HCT116 (cell line): Measurements from ENCODE around the gene PBX1. TPM values are rescaled to one million over a fixed set of nuclear protein-coding genes. Genes with fewer than 3 reads are reported as not detected.

Experiments
- ATAC-seq: fragments of 200-7000 bp; cut with Tn5 transposase; 2 replicates; pipeline ENCODE4 v1.9.1; 2020; ENCODE audit warnings: mild to moderate bottlenecking, moderate library complexity
- BruUV-seq: library from RNA; stranded (reverse); fragments of 400-500 nt; replicated peaks from 2 replicates; lab custom pipeline; 2021; lab: Mats Ljungman, UMichigan
- CTCF ChIA-PET: fragments of 300-600 bp; sonication (Branson Sonifier 250); formaldehyde crosslinking; loops from one replicate; lab custom pipeline; 2021; ENCODE audit warnings: antibody characterized with exemption; lab: Charles Lee
- POLR2A ChIA-PET: fragments of 300-600, 350-600 bp; sonication (Branson Sonifier 250); formaldehyde crosslinking; loops from one replicate; lab custom pipeline; 2021; ENCODE audit warnings: antibody characterized with exemption; lab: Charles Lee
- RAD21 ChIA-PET, 2 experiments: fragments of 300-600 bp; sonication (Branson Sonifier 250); formaldehyde crosslinking; loops; one replicate each; lab custom pipeline; 2023; ENCODE audit warnings: low total read pairs in 2 of 2; ENCODE audit not compliant: uncharacterized antibody in 2 of 2, unreplicated experiment in 2 of 2, low non-redundant PET in 1 of 2; lab: Charles Lee
- DNase-seq: peaks from one replicate; pipeline ENCODE4 v3.0.0-alpha.2; 2010; ENCODE audit warnings: low read depth, low spot score
- H2AFZ ChIP-seq: fragments of 200-600 bp; shearing (Covaris generic), sonication (generic); 2 replicates; pipeline ENCODE4 v1.6.1; 2017; ENCODE audit warnings: low read depth, mixed run types, mixed read lengths, antibody characterized with exemption, low read length; ENCODE audit not compliant: poor library complexity, severe bottlenecking
- H3K27ac ChIP-seq: 2 replicates; pipeline ENCODE4 v1.5.1; 2012; ENCODE audit warnings: low read depth, low read length
- H3K27me3 ChIP-seq: fragments of 200-600 bp; sonication (generic); 2 replicates; pipeline ENCODE4 v1.6.1; 2016; ENCODE audit warnings: mixed run types, low read length, mixed read lengths; ENCODE audit not compliant: insufficient read depth
- H3K36me3 ChIP-seq, 2 experiments: fragments of 200-500 bp in 1 of 2; fragments of 200-600 bp in 1 of 2; sonication (Bioruptor generic) in 1 of 2; sonication (generic) in 1 of 2; 2 replicates each; pipeline versions ENCODE4 v1.5.1 to v1.6.1; 2014 to 2016; ENCODE audit warnings: low read length in 2 of 2, inconsistent platforms in 1 of 2, mixed read lengths in 1 of 2, mixed run types in 1 of 2; ENCODE audit not compliant: insufficient read depth in 2 of 2, control insufficient read depth in 1 of 2
- H3K4me1 ChIP-seq, 2 experiments: fragments of 200-600 bp in 1 of 2; sonication (generic) in 1 of 2; 2 replicates each; pipeline versions ENCODE4 v1.5.1 to v1.6.1; 2012 to 2017; ENCODE audit warnings: low read length in 2 of 2, inconsistent platforms in 1 of 2, mild to moderate bottlenecking in 1 of 2, mixed read lengths in 1 of 2, mixed run types in 1 of 2, moderate library complexity in 1 of 2; ENCODE audit not compliant: insufficient read depth in 2 of 2, control insufficient read depth in 1 of 2
- H3K4me2 ChIP-seq: fragments of 200-600 bp; sonication (generic); 2 replicates; pipeline ENCODE4 v1.6.1; 2017; ENCODE audit warnings: mixed run types, low read length, mixed read lengths
- H3K4me3 ChIP-seq, 2 experiments: fragments of 200-600 bp in 1 of 2; sonication (generic) in 1 of 2; replicated peaks in 1 of 2; 2 replicates each; pipeline ENCODE4 v1.5.1; 2011 to 2016; ENCODE audit warnings: low read length in 2 of 2, control low read depth in 1 of 2, low read depth in 1 of 2, mild to moderate bottlenecking in 1 of 2, mixed read lengths in 1 of 2, mixed run types in 1 of 2
- H3K79me2 ChIP-seq: fragments of 200-600 bp; sonication (generic); 2 replicates; pipeline ENCODE4 v1.6.1; 2017; ENCODE audit warnings: mild to moderate bottlenecking, mixed run types, low read length, moderate library complexity, mixed read lengths; ENCODE audit not compliant: insufficient read depth
- H3K9ac ChIP-seq: fragments of 200-600 bp; sonication (generic); 2 replicates; pipeline ENCODE4 v1.6.1; 2016; ENCODE audit warnings: low read length, mixed read lengths
- H3K9me2 ChIP-seq: fragments of 200-600 bp; sonication (generic), shearing (Covaris generic); 2 replicates; pipeline ENCODE4 v1.6.1; 2017; ENCODE audit warnings: mixed run types, mild to moderate bottlenecking, moderate library complexity; ENCODE audit not compliant: insufficient read depth
- H3K9me3 ChIP-seq, 2 experiments: fragments of 200-500 bp in 1 of 2; fragments of 200-600 bp in 1 of 2; sonication (Bioruptor generic) in 1 of 2; sonication (generic) in 1 of 2; 2 replicates each; pipeline ENCODE4 v1.6.1; 2014 to 2017; ENCODE audit warnings: low read length in 2 of 2, mixed read lengths in 2 of 2, inconsistent platforms in 1 of 2, low read depth in 1 of 2, mild to moderate bottlenecking in 1 of 2, mixed run types in 1 of 2, moderate library complexity in 1 of 2; ENCODE audit not compliant: control insufficient read depth in 1 of 2, insufficient read depth in 1 of 2
- H4K20me1 ChIP-seq: fragments of 200-600 bp; sonication (generic), shearing (Covaris generic); 2 replicates; pipeline ENCODE4 v1.6.1; 2017; ENCODE audit warnings: mixed run types, mild to moderate bottlenecking, moderate library complexity; ENCODE audit not compliant: insufficient read depth
- EZH2 ChIP-seq: fragments of 200-600 bp; sonication (generic); IDR thresholded peaks from 2 replicates; pipeline ENCODE4 v1.6.1; 2017; ENCODE audit warnings: antibody characterized with exemption, mixed run types
- EZH2phosphoT487 ChIP-seq: fragments of 200-600 bp; IDR thresholded peaks from 2 replicates; pipeline ENCODE4 v1.6.1; 2018; ENCODE audit warnings: antibody characterized with exemption, borderline replicate concordance
- RAD21 ChIP-seq: IDR thresholded peaks from 2 replicates; pipeline ENCODE4 v1.6.1; 2012; ENCODE audit warnings: low read depth, mild to moderate bottlenecking
- SRF ChIP-seq: IDR thresholded peaks from 2 replicates; pipeline ENCODE4 v1.6.1; 2012; ENCODE audit warnings: low read depth
- TCF7L2 ChIP-seq: IDR thresholded peaks from 2 replicates; pipeline ENCODE4 v1.7.0; 2011; ENCODE audit warnings: borderline replicate concordance, inconsistent platforms; ENCODE audit not compliant: insufficient read depth, insufficient read length; ENCODE audit errors: extremely low read depth
- YY1 ChIP-seq: IDR thresholded peaks from 2 replicates; pipeline ENCODE4 v1.6.1; 2011; ENCODE audit warnings: low read length, low read depth, moderate library complexity, mild to moderate bottlenecking; ENCODE audit not compliant: insufficient replicate concordance; ENCODE audit errors: extremely low read depth
- ZNF274 ChIP-seq: fragments of 200-500 bp; sonication (Bioruptor generic); IDR thresholded peaks from 2 replicates; pipeline ENCODE4 v1.6.1; 2014; ENCODE audit warnings: mild to moderate bottlenecking, low read depth, low read length, inconsistent platforms
- intact Hi-C: fragments of 100-400 bp; cut with micrococcal nuclease; formaldehyde crosslinking; loops from 2 replicates; pipeline ENCODE4 v1.10.0; 2022
- total RNA-seq: library from RNA; stranded (reverse); gene quantifications from one replicate; pipeline ENCODE4 v1.2.1, GENCODE V29; 2021; ENCODE audit not compliant: unreplicated experiment
- TF ChIP-seq, protein P1 (sequence below): IDR thresholded peaks from 2 replicates; pipeline ENCODE4 v1.6.1; 2012; ENCODE audit warnings: low read depth
- TF ChIP-seq, protein P2 (sequence below), 3 experiments: fragments of 200-600 bp in 1 of 3; sonication (generic) in 1 of 3; IDR thresholded peaks in 2 of 3; conservative IDR thresholded peaks in 1 of 3; 2 replicates each; pipeline ENCODE4 v1.5.1; 2012 to 2017; ENCODE audit warnings: low read depth in 2 of 3, low read length in 2 of 3, antibody characterized with exemption in 1 of 3, borderline replicate concordance in 1 of 3, control low read depth in 1 of 3, mild to moderate bottlenecking in 1 of 3, mixed read lengths in 1 of 3, mixed run types in 1 of 3, moderate library complexity in 1 of 3; ENCODE audit not compliant: insufficient read depth in 1 of 3
- TF ChIP-seq, protein P3 (sequence below): IDR thresholded peaks from 2 replicates; pipeline ENCODE4 v1.6.1; 2012

The PBX1 gene
- total RNA-seq, 1 experiment from 2014 or later: 29.6 TPM

DNA sequence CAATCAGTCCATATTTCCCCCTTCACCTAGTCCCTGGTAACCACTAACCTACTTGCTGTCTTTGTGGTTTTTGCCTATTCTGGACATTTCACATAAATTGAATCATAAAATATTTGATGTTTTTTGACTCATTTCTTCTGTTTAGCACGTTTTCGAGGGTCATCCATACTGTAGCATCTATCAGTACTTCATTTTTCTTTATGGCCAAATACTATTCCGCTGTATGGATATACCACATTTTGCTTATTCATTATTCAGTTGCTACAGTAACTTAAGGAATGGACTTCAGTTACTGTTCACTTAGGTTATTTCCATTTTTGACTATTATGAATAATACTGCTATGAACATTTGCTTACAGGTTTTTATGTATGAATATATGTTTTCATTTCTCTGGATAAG lies 12.3 kb downstream of the PBX1 start:
- Histone ChIP-seq H3K4me3 (no peak overlapping the region), H3K9me2 (no peaks in the 10 kb centered on the region), H3K9me3 (no peaks in the 10 kb centered on the region), H4K20me1 (no peaks in the 10 kb centered on the region), H3K79me2 (no peaks in the 10 kb centered on the region), H2AFZ (no peak overlapping the region), H3K27ac (no peak overlapping the region), H3K4me2 (no peak overlapping the region), H3K27me3 (no peaks in the 10 kb centered on the region), H3K4me1 (no peaks in the 10 kb centered on the region), H3K9ac (no peak overlapping the region), H3K36me3 (no peaks in the 10 kb centered on the region)
- ChIA-PET RAD21 (no interaction called here), POLR2A (no interaction called here), CTCF (no interaction called here)
- no TSS peak for BruUV-seq
- DNase-seq: no peak
- TF ChIP-seq SRF (no peak), TCF7L2 (no peak), ZNF274 (no peak), EZH2 (no peak), EZH2phosphoT487 (no peak), RAD21 (no peak), YY1 (no peak)
- TF ChIP-seq, protein P1, sequence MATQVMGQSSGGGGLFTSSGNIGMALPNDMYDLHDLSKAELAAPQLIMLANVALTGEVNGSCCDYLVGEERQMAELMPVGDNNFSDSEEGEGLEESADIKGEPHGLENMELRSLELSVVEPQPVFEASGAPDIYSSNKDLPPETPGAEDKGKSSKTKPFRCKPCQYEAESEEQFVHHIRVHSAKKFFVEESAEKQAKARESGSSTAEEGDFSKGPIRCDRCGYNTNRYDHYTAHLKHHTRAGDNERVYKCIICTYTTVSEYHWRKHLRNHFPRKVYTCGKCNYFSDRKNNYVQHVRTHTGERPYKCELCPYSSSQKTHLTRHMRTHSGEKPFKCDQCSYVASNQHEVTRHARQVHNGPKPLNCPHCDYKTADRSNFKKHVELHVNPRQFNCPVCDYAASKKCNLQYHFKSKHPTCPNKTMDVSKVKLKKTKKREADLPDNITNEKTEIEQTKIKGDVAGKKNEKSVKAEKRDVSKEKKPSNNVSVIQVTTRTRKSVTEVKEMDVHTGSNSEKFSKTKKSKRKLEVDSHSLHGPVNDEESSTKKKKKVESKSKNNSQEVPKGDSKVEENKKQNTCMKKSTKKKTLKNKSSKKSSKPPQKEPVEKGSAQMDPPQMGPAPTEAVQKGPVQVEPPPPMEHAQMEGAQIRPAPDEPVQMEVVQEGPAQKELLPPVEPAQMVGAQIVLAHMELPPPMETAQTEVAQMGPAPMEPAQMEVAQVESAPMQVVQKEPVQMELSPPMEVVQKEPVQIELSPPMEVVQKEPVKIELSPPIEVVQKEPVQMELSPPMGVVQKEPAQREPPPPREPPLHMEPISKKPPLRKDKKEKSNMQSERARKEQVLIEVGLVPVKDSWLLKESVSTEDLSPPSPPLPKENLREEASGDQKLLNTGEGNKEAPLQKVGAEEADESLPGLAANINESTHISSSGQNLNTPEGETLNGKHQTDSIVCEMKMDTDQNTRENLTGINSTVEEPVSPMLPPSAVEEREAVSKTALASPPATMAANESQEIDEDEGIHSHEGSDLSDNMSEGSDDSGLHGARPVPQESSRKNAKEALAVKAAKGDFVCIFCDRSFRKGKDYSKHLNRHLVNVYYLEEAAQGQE: no peak
- TF ChIP-seq, protein P2, sequence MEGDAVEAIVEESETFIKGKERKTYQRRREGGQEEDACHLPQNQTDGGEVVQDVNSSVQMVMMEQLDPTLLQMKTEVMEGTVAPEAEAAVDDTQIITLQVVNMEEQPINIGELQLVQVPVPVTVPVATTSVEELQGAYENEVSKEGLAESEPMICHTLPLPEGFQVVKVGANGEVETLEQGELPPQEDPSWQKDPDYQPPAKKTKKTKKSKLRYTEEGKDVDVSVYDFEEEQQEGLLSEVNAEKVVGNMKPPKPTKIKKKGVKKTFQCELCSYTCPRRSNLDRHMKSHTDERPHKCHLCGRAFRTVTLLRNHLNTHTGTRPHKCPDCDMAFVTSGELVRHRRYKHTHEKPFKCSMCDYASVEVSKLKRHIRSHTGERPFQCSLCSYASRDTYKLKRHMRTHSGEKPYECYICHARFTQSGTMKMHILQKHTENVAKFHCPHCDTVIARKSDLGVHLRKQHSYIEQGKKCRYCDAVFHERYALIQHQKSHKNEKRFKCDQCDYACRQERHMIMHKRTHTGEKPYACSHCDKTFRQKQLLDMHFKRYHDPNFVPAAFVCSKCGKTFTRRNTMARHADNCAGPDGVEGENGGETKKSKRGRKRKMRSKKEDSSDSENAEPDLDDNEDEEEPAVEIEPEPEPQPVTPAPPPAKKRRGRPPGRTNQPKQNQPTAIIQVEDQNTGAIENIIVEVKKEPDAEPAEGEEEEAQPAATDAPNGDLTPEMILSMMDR (IDR thresholded peaks at IDR 0.05 in 2 of 3, conservative IDR thresholded peaks at IDR 0.05 in 1 of 3; ENCODE audit: borderline replicate concordance in 1 of 3, insufficient read depth in 1 of 3, low read depth in 2 of 3, low read length in 2 of 3): no peak
- TF ChIP-seq, protein P3, sequence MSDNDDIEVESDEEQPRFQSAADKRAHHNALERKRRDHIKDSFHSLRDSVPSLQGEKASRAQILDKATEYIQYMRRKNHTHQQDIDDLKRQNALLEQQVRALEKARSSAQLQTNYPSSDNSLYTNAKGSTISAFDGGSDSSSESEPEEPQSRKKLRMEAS: no peak
- intact Hi-C loops: no loop called here
- no peak for ATAC-seq
